ENCODE data around the gene NFYA. TPM values are rescaled to one million over a fixed set of nuclear protein-coding genes. Genes with fewer than 3 reads are reported as not detected.

Gene NFYA
- total RNA-seq, 1 donor from 2014 or later = 47.9 TPM

DNA sequence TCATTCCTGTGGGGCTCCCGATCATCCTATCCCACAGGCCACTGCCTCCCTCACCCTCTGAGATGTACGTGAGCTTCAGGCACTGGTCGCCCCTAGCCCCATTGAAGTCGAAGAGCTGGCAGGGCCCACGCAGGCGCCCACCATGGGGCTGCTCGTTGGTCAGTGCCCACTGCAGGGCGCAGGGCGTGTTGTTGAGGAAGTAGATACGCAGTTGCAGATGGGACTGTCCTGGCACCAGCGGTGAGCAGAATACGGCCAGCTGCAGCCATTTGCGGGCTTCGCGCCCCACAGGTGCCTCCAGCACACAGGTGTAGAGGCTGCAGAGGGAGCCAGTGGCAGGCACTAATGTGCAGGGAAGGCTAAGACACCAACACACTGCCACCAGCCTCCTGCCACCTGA is 39.9 kb upstream of the NFYA start:
- no peak overlapping the region for H3K4me3 ChIP-seq
- no peak overlapping the region for H3K9ac ChIP-seq
- H3K4me2 ChIP-seq = no peak overlapping the region
- H3F3A ChIP-seq (ENCODE audit: low read depth) = peaks cover 11% of the 10 kb centered on the region
- Mint-ChIP-seq H3K36me3 (peaks cover 1% of the 10 kb centered on the region), H3K9me3 (no peaks in the 10 kb centered on the region), H3K27ac (no peak overlapping the region), H3K4me3 (no peak overlapping the region), H3K4me1 (peaks cover 20% of the 10 kb centered on the region), H3K27me3 (ENCODE audit: insufficient read depth, low read depth) (no peaks in the 10 kb centered on the region)
- TF ChIP-seq, protein P1, sequence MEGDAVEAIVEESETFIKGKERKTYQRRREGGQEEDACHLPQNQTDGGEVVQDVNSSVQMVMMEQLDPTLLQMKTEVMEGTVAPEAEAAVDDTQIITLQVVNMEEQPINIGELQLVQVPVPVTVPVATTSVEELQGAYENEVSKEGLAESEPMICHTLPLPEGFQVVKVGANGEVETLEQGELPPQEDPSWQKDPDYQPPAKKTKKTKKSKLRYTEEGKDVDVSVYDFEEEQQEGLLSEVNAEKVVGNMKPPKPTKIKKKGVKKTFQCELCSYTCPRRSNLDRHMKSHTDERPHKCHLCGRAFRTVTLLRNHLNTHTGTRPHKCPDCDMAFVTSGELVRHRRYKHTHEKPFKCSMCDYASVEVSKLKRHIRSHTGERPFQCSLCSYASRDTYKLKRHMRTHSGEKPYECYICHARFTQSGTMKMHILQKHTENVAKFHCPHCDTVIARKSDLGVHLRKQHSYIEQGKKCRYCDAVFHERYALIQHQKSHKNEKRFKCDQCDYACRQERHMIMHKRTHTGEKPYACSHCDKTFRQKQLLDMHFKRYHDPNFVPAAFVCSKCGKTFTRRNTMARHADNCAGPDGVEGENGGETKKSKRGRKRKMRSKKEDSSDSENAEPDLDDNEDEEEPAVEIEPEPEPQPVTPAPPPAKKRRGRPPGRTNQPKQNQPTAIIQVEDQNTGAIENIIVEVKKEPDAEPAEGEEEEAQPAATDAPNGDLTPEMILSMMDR (IDR thresholded peaks at IDR 0.05) = no peak
- TF ChIP-seq EZH2 (IDR thresholded peaks at IDR 0.05) = no peak
- TF ChIP-seq EZH2phosphoT487 (IDR thresholded peaks at IDR 0.05) = no peak
- no peaks in the 10 kb centered on the region for H4K20me1 ChIP-seq (ENCODE audit: low read depth)
- peaks cover 14% of the 10 kb centered on the region for H3K4me1 ChIP-seq
- H3K27me3 ChIP-seq = no peaks in the 10 kb centered on the region
- H3K79me2 ChIP-seq (ENCODE audit: low read depth) = no peaks in the 10 kb centered on the region
- H3K27ac ChIP-seq = no peak overlapping the region
- H2AFZ ChIP-seq (replicated peaks) = no peak overlapping the region
- no peak for DNase-seq (ENCODE audit: low spot score)
- H3K36me3 ChIP-seq = no peaks in the 10 kb centered on the region
- no peaks in the 10 kb centered on the region for H3K9me3 ChIP-seq (ENCODE audit: low read depth)

DNA sequence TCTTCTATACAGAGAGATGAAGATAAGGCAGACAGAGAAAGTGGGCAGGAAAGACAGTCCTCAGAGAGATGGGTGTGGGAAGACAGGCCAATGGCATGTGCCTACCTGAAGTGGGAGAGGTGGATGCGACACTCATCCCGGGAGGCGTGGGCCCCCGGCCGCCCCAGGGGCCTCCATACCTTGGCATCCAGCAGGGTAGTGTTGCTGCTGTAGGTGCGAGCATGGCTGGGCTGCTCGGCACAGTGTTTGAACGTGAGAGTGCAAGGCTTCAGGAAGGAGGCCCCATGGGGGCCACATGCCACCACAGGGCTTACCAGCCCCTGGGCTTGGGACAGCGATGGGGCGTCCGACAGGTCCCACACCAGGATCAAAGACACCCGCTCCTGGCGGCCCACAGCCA is 39.0 kb upstream of the NFYA start:
- Mint-ChIP-seq H3K4me1 (peaks cover 14% of the 10 kb centered on the region), H3K27me3 (ENCODE audit: insufficient read depth, low read depth) (no peaks in the 10 kb centered on the region), H3K27ac (no peak overlapping the region), H3K9me3 (no peaks in the 10 kb centered on the region), H3K4me3 (no peak overlapping the region), H3K36me3 (peaks cover 1% of the 10 kb centered on the region)
- Histone ChIP-seq H3K4me1 (peaks cover 9% of the 10 kb centered on the region), H3K27ac (no peak overlapping the region), H3F3A (ENCODE audit: low read depth) (peaks cover 5% of the 10 kb centered on the region), H3K79me2 (ENCODE audit: low read depth) (no peaks in the 10 kb centered on the region), H3K4me2 (no peak overlapping the region), H3K4me3 (no peak overlapping the region), H4K20me1 (ENCODE audit: low read depth) (no peaks in the 10 kb centered on the region), H3K27me3 (no peaks in the 10 kb centered on the region), H3K9ac (no peak overlapping the region), H3K9me3 (ENCODE audit: low read depth) (no peaks in the 10 kb centered on the region), H2AFZ (replicated peaks) (no peak overlapping the region), H3K36me3 (no peaks in the 10 kb centered on the region)
- TF ChIP-seq EZH2 (IDR thresholded peaks at IDR 0.05) (no peak), EZH2phosphoT487 (IDR thresholded peaks at IDR 0.05) (no peak)
- TF ChIP-seq, protein P1 (IDR thresholded peaks at IDR 0.05) = no peak
- DNase-seq (ENCODE audit: low spot score) = no peak

DNA sequence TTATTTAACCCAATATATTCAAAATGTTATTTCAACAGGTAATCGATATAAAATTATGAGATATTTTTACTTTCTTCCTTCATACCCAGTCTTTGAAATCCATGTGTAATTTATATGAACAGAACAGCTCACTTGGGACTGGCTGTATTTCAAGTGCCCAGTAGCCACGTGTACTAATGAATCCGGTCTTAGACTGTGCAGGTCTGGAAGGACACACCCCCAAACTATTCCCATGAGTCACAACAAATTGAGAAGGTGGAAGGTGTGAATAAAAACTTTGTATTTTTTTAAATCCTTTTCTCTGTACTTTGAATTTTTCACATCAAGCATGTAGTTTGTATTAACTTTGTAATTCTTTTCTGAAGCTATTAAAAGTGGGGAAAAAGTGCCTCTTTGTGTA is 36.6 kb upstream of the NFYA start:
- H3K36me3 ChIP-seq = no peaks in the 10 kb centered on the region
- H3K27me3 Mint-ChIP-seq (ENCODE audit: insufficient read depth, low read depth) = peaks cover 3% of the 10 kb centered on the region
- peaks cover 8% of the 10 kb centered on the region for H3K4me1 Mint-ChIP-seq
- H3K9ac ChIP-seq = no peak overlapping the region
- no peak overlapping the region for H3K27ac ChIP-seq
- peaks cover 4% of the 10 kb centered on the region for H3K4me1 ChIP-seq
- H3K9me3 ChIP-seq (ENCODE audit: low read depth) = no peaks in the 10 kb centered on the region
- no peaks in the 10 kb centered on the region for H3K79me2 ChIP-seq (ENCODE audit: low read depth)
- no peak overlapping the region for H2AFZ ChIP-seq (replicated peaks)
- H3F3A ChIP-seq (ENCODE audit: low read depth) = no peaks in the 10 kb centered on the region
- H3K27me3 ChIP-seq = no peaks in the 10 kb centered on the region
- no peak for DNase-seq (ENCODE audit: low spot score)
- peaks cover 1% of the 10 kb centered on the region for H3K36me3 Mint-ChIP-seq
- H4K20me1 ChIP-seq (ENCODE audit: low read depth) = no peaks in the 10 kb centered on the region
- no peak overlapping the region for H3K4me3 ChIP-seq
- no peak overlapping the region for H3K4me3 Mint-ChIP-seq
- H3K27ac Mint-ChIP-seq = no peak overlapping the region
- TF ChIP-seq, protein P1 (IDR thresholded peaks at IDR 0.05) = no peak
- no peak for TF ChIP-seq EZH2phosphoT487 (IDR thresholded peaks at IDR 0.05)
- no peak for TF ChIP-seq EZH2 (IDR thresholded peaks at IDR 0.05)
- H3K9me3 Mint-ChIP-seq = no peaks in the 10 kb centered on the region
- H3K4me2 ChIP-seq = no peak overlapping the region
